HL-60 (cell line): ENCODE measurements around the gene CPNE2.

Source experiments
- CTCF ChIP-seq: IDR thresholded peaks from one replicate; pipeline ENCODE4 v1.5.1; 2011; ENCODE audit warnings: low read length, control low read depth, inconsistent platforms; ENCODE audit not compliant: insufficient read depth
- POLR2AphosphoS5 ChIP-seq: IDR thresholded peaks from 2 replicates; pipeline ENCODE4 v1.6.1; 2012; ENCODE audit warnings: low read depth
- SPI1 ChIP-seq: IDR thresholded peaks from 2 replicates; pipeline ENCODE4 v1.6.1; 2012; ENCODE audit warnings: low read depth, mild to moderate bottlenecking, borderline replicate concordance

GRCh38 chr16:57096793-57097192, 4.4 kb downstream of the CPNE2 start:
- TF ChIP-seq CTCF (no peak), POLR2AphosphoS5 (no peak), SPI1 (no peak)
